Measurements from ENCODE around the gene SCN2B. TPM values are rescaled to one million over a fixed set of nuclear protein-coding genes. Genes with fewer than 3 reads are reported as not detected.

The SCN2B gene
- polyA plus RNA-seq, 1 of the 3 experiments (the other 2 are of a cell fraction) = 0.05 TPM

DNA sequence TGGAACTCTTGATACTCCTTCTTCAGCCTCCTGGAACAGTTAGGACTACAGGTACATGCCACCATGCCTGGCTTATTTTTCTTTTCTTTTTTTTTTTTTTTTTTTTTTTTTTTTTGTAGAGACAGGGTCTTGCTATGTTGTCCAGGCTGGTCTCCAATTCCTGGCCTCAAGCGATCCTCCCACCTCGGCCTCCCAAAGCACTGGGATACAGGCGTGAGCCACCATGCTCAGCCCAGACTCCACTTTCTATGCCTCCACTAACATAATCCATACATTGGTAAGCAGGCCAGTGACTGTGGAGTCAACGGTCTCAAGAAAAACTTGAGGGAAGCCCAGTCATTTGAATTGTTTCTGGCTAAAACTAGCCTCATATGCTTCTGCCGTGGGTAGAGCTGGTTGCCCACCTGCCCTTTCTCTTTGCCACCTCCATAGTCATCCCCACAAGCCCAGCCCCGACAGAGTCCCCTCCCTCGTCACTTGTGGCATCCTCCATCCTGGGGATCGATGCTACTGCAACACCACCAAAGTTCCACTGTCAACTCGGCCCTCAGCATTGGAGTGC lies 2.4 kb downstream of the SCN2B start:
- Histone ChIP-seq H3K79me2 (ENCODE audit: insufficient read depth) (no peaks in the 10 kb centered on the region), H2AFZ (ENCODE audit: low read depth) (no peak overlapping the region), H3K27me3 (ENCODE audit: insufficient read depth) (peaks cover 44% of the 10 kb centered on the region), H3K9me2 (no peaks in the 10 kb centered on the region), H3K9me3 (no peaks in the 10 kb centered on the region), H3K36me3 (replicated peaks in 1 of 2; ENCODE audit: control insufficient read depth in 1 of 2, insufficient read depth in 2 of 2, low read length in 1 of 2) (no peaks in the 10 kb centered on the region), H4K20me1 (ENCODE audit: insufficient read depth) (no peaks in the 10 kb centered on the region), H3F3A (replicated peaks; ENCODE audit: insufficient read depth) (no peaks in the 10 kb centered on the region), H3K4me3 (ENCODE audit: low read depth in 2 of 2, low read length in 1 of 2) (no peak overlapping the region), H3K4me1 (ENCODE audit: control insufficient read depth in 1 of 2, insufficient read depth in 2 of 2, low read depth in 1 of 2, low read length in 1 of 2) (peaks cover 0 to 6% of the 10 kb centered on the region in 2 experiments; a peak in 1 of 4 replicates), H3K4me2 (no peak overlapping the region), H3K27ac (ENCODE audit: low read depth in 2 of 2, low read length in 1 of 2) (no peak overlapping the region), H3K9ac (no peak overlapping the region)
- 42% methylated on average over 8 of the region's 9 CpGs for WGBS (ENCODE audit: low lambda C conversion rate)
- ChIA-PET CTCF (interaction anchor here (1.0 to 6.3 kb wide), 2 partner anchors 11 to 31 kb away, joined by 3 to 246 read pairs; no protein-coding TSS in a partner anchor), POLR2A (no interaction called here)
- no peak for TF ChIP-seq SMC3 (IDR thresholded peaks at IDR 0.05; ENCODE audit: low read depth, low read length)
- no peak for TF ChIP-seq GATA2 (CRISPR knock-in tag; IDR thresholded peaks at IDR 0.05)
- TF ChIP-seq, protein P1, sequence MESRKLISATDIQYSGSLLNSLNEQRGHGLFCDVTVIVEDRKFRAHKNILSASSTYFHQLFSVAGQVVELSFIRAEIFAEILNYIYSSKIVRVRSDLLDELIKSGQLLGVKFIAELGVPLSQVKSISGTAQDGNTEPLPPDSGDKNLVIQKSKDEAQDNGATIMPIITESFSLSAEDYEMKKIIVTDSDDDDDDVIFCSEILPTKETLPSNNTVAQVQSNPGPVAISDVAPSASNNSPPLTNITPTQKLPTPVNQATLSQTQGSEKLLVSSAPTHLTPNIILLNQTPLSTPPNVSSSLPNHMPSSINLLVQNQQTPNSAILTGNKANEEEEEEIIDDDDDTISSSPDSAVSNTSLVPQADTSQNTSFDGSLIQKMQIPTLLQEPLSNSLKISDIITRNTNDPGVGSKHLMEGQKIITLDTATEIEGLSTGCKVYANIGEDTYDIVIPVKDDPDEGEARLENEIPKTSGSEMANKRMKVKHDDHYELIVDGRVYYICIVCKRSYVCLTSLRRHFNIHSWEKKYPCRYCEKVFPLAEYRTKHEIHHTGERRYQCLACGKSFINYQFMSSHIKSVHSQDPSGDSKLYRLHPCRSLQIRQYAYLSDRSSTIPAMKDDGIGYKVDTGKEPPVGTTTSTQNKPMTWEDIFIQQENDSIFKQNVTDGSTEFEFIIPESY (IDR thresholded peaks at IDR 0.05; ENCODE audit: borderline replicate concordance, low read depth) = no peak
- TF ChIP-seq MEF2A (IDR thresholded peaks at IDR 0.05; ENCODE audit: borderline replicate concordance, low read depth) = no peak
- no peak for TF ChIP-seq GABPA (IDR thresholded peaks at IDR 0.05; ENCODE audit: low read depth)
- TF ChIP-seq SIN3A (IDR thresholded peaks at IDR 0.05; ENCODE audit: borderline replicate concordance, low read depth, low read length) = no peak
- DNase-seq = no peak

DNA sequence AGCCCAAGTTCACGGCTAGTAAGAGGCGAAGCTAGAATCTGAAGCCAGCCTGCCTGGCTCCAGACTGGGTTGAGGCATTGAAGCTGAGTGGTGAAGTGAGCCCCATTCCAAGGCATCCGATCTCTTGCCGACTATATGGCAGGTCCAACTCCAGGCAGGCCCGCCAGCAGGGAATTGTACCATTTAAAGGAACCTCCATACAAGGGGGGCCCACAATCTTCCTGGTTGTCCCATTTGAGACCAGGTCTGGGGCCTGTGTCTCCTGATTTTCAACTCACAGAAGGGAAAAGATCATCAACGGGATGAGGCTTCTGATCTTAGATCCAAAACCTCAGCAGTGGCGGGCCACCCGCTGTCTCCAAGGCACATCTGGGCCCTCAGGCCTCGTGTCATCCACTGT lies 4.1 kb downstream of the SCN2B start:
- Histone ChIP-seq H3K4me2 (no peak overlapping the region), H4K20me1 (ENCODE audit: insufficient read depth) (no peaks in the 10 kb centered on the region), H3K4me1 (ENCODE audit: control insufficient read depth in 1 of 2, insufficient read depth in 2 of 2, low read depth in 1 of 2, low read length in 1 of 2) (peaks cover 0 to 6% of the 10 kb centered on the region in 2 experiments; a peak in 1 of 4 replicates), H3K27ac (ENCODE audit: low read depth in 2 of 2, low read length in 1 of 2) (no peak overlapping the region), H3K79me2 (ENCODE audit: insufficient read depth) (no peaks in the 10 kb centered on the region), H2AFZ (ENCODE audit: low read depth) (no peak overlapping the region), H3K4me3 (ENCODE audit: low read depth in 2 of 2, low read length in 1 of 2) (no peak overlapping the region), H3F3A (replicated peaks; ENCODE audit: insufficient read depth) (no peaks in the 10 kb centered on the region), H3K9me2 (no peaks in the 10 kb centered on the region), H3K9me3 (no peaks in the 10 kb centered on the region), H3K9ac (no peak overlapping the region), H3K27me3 (ENCODE audit: insufficient read depth) (peaks cover 49% of the 10 kb centered on the region), H3K36me3 (replicated peaks in 1 of 2; ENCODE audit: control insufficient read depth in 1 of 2, insufficient read depth in 2 of 2, low read length in 1 of 2) (no peaks in the 10 kb centered on the region)
- 54% methylated on average over 6 of the region's 9 CpGs for WGBS (ENCODE audit: low lambda C conversion rate)
- no peak for DNase-seq
- POLR2A ChIA-PET = interaction anchor here (0.7 to 1.2 kb wide), 2 partner anchors 35 to 187 kb away, joined by 3 to 4 read pairs; partner anchors contain the start of gene UBE4A
- CTCF ChIA-PET = interaction anchor here (0.6 to 6.3 kb wide), 35 partner anchors 8 to 1137 kb away, joined by 3 to 246 read pairs (median 5); partner anchors contain the start of gene SCN4B
- TF ChIP-seq JUND (IDR thresholded peaks at IDR 0.05) (no peak), SMC3 (IDR thresholded peaks at IDR 0.05; ENCODE audit: low read depth, low read length) (no peak), TCF12 (IDR thresholded peaks at IDR 0.05) (no peak), TAF1 (IDR thresholded peaks at IDR 0.05; ENCODE audit: borderline replicate concordance, low read depth, low read length) (no peak), CHD2 (IDR thresholded peaks at IDR 0.05; ENCODE audit: low read length, partially characterized antibody) (no peak), NFIC (IDR thresholded peaks at IDR 0.05; ENCODE audit: borderline replicate concordance) (no peak), YY1 (IDR thresholded peaks at IDR 0.05; ENCODE audit: low read depth) (no peak), ELF1 (IDR thresholded peaks at IDR 0.05) (no peak), MXI1 (IDR thresholded peaks at IDR 0.05; ENCODE audit: low read depth, low read length) (no peak)
- TF ChIP-seq, protein P2, sequence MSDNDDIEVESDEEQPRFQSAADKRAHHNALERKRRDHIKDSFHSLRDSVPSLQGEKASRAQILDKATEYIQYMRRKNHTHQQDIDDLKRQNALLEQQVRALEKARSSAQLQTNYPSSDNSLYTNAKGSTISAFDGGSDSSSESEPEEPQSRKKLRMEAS (IDR thresholded peaks at IDR 0.05; ENCODE audit: low read depth) = no peak
- TF ChIP-seq, protein P3, sequence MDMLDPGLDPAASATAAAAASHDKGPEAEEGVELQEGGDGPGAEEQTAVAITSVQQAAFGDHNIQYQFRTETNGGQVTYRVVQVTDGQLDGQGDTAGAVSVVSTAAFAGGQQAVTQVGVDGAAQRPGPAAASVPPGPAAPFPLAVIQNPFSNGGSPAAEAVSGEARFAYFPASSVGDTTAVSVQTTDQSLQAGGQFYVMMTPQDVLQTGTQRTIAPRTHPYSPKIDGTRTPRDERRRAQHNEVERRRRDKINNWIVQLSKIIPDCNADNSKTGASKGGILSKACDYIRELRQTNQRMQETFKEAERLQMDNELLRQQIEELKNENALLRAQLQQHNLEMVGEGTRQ (IDR thresholded peaks at IDR 0.05; ENCODE audit: borderline replicate concordance, low read depth, low read length) = no peak
- TF ChIP-seq, protein P4, sequence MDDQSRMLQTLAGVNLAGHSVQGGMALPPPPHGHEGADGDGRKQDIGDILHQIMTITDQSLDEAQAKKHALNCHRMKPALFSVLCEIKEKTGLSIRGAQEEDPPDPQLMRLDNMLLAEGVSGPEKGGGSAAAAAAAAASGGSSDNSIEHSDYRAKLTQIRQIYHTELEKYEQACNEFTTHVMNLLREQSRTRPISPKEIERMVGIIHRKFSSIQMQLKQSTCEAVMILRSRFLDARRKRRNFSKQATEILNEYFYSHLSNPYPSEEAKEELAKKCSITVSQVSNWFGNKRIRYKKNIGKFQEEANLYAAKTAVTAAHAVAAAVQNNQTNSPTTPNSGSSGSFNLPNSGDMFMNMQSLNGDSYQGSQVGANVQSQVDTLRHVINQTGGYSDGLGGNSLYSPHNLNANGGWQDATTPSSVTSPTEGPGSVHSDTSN (IDR thresholded peaks at IDR 0.05) = no peak
- TF ChIP-seq, protein P5, sequence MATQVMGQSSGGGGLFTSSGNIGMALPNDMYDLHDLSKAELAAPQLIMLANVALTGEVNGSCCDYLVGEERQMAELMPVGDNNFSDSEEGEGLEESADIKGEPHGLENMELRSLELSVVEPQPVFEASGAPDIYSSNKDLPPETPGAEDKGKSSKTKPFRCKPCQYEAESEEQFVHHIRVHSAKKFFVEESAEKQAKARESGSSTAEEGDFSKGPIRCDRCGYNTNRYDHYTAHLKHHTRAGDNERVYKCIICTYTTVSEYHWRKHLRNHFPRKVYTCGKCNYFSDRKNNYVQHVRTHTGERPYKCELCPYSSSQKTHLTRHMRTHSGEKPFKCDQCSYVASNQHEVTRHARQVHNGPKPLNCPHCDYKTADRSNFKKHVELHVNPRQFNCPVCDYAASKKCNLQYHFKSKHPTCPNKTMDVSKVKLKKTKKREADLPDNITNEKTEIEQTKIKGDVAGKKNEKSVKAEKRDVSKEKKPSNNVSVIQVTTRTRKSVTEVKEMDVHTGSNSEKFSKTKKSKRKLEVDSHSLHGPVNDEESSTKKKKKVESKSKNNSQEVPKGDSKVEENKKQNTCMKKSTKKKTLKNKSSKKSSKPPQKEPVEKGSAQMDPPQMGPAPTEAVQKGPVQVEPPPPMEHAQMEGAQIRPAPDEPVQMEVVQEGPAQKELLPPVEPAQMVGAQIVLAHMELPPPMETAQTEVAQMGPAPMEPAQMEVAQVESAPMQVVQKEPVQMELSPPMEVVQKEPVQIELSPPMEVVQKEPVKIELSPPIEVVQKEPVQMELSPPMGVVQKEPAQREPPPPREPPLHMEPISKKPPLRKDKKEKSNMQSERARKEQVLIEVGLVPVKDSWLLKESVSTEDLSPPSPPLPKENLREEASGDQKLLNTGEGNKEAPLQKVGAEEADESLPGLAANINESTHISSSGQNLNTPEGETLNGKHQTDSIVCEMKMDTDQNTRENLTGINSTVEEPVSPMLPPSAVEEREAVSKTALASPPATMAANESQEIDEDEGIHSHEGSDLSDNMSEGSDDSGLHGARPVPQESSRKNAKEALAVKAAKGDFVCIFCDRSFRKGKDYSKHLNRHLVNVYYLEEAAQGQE (IDR thresholded peaks at IDR 0.05; ENCODE audit: low read depth, low read length) = no peak
- TF ChIP-seq, protein P6, sequence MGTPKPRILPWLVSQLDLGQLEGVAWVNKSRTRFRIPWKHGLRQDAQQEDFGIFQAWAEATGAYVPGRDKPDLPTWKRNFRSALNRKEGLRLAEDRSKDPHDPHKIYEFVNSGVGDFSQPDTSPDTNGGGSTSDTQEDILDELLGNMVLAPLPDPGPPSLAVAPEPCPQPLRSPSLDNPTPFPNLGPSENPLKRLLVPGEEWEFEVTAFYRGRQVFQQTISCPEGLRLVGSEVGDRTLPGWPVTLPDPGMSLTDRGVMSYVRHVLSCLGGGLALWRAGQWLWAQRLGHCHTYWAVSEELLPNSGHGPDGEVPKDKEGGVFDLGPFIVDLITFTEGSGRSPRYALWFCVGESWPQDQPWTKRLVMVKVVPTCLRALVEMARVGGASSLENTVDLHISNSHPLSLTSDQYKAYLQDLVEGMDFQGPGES (IDR thresholded peaks at IDR 0.05; ENCODE audit: low read depth, low read length) = no peak

Measured in SK-N-SH (cell line).